GM18909 (cell line): ENCODE results near the gene RNF213.

Experiments
- ATAC-seq: cut with Tn5 transposase; IDR thresholded peaks from one replicate; pipeline ENCODE4 v1.9.1; 2021; ENCODE audit warnings: mild to moderate bottlenecking; ENCODE audit not compliant: unreplicated experiment, poor library complexity

Gene RNF213

DNA sequence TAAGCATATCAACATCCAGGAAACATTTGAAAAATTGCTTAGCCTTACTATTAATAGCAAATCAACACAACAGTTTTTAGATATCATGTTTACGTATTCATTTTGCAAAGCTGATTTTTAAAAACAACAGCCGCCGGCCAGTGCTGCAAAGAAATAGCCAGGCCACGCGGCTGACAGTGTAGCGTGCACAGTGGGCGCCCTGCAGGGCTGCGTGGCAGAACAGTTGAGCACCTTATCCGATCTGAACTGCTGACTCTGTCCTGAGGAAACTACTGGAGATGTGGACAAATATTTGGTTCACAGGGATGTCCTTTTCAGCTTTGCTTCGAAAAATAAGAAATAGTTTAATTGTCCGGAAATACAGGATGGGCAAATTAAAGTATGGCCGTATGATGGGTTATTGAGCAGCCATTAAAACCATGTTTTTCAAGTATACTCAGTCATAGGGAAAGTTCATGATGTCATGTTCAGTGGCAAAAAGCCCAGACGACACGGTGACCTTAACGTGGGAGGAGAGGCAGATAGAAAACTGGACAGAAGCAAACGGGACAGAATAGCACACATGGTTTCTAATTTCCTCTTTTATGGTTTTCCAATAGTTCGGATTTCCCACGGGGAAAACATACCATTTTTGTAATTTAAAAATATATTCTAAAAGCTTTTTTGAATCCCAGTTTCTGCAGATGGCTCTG is 101.9 kb downstream of the RNF213 start:
- ATAC-seq, result no peak

DNA sequence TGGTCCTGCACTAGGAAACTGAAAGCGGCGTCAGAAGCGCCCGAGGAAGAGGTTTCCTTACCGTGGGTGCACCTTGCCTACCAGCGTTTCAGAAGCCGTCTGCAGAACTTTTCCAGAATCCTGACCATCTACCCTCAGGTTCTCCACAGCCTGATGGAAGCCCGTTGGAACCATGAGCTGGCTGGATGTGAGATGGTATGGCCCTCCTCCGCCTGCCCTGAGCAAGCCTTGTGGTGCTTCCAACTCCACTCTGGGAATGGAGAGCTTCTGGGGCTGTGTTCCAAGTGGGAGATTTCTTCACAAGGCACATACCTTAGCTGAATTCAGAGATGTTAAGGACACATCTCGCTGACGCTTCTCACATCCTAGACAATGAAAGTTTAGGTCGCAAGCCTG is 102.5 kb downstream of the RNF213 start:
- ATAC-seq, result no peak

DNA sequence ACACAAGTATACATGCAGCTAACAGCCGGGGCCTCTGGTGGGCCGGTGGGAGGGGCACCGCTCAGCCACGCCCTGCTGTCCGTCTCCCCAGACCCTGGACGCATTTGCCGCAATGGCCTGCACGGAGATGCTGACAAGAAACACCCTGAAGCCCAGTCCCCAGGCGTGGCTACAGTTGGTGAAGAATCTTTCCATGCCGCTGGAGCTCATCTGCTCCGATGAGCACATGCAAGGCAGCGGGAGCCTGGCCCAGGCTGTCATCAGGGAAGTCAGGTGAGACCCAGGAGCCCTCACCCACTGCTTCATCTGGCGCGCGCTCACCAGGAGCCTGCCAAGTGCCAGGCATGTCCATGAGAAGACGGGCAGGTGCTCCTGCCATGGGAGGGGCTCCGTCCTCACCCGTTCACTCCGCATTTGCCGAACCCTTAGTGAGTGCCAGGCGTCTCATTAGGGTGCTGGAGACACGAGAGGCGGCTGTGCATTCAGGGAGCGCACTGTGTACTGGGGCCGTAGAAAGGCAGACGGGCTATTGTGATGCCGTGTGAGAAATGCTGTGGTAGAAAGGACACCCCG is 103.0 kb downstream of the RNF213 start:
- no peak for ATAC-seq

DNA sequence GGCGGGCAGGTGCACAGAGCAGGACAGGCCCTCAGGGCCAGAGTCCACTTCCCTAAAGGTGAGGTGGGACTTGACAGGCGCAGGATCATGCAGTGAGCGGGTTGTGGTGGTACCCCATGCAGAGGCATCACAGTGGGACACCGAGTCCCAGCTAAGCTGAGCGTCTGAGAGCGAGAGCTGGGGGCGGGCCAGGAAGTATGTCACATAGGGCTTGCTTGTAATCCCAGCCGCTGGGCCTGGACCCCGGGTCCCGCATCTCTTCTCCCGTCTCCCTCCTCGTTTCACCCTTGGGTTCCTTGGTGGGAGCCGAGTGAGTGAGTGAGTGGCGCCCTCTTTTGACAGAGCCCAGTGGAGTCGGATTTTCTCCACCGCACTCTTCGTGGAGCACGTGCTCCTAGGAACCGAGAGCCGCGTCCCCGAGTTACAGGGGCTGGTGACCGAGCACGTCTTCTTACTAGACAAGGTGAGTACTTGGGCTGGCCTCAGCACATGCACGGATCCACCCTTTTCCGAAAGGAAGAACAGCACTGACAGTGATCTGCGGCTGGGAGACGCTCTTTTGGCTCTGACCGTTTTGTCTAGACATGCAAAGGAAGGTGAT is 103.5 kb downstream of the RNF213 start:
- no peak for ATAC-seq

DNA sequence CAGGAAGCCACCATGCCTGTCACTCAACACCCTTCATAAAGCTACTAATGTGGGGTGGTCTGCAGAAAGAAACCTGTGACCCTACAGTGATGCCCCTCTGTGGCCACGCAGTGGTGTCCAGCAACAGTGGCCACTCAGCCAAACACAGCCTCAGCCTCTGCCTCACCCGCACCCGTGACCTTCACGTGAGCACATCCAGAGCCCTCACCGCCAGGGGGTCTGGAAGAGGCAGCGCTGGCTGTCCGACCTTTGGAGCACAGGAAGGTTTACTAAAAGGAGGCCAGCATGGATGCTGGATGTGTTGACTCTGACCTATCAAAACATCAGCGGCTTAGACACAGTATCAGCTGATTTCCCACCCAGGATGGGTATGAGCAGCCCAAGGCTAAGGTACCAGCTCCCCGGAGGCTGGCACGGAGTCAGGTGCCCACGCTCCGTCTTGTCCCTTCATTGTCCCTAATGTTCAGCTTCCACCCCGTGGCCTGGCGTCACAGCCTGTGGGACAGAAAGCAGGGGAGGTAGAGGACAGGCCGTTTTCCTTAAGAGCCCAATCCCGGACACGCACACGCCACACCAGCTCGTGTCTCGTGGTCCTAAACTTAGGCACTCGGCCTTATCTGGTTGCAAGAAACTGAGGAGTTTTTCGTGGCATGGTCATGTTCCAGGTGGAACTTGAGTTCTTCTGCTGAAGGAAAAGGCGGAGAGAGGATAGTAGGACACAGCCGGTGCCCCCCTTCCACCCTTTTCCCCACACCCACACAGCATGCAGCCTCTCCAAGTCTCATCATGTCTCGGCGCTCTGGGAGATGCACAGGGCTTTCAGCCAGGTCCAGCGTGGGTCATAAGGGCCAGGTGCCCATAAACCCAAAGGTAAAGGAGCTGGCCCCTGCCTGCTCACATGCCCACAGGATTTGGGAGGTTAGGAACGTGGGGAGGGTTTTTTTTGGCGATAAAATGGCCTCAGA is 104.6 kb downstream of the RNF213 start:
- no peak for ATAC-seq

DNA sequence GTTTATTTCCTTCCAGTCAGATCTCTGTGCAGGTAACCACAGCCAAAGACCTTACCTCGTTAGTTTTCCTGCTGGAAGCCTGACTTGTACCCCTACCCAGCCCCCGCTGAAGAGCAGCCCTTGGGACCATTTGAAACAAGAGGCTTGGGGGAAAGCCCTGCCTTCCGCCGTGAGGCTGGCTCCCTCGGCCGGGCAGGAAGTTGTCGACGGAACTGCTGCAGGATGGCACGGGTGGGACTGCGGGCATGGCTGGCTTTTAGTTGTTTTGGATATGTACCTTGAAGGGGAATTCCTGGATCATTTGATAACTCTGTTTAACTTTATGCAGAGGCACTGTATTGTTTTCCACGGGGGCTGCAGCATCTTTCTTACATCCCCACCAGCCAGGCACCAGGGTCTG is 105.3 kb downstream of the RNF213 start:
- no peak for ATAC-seq

DNA sequence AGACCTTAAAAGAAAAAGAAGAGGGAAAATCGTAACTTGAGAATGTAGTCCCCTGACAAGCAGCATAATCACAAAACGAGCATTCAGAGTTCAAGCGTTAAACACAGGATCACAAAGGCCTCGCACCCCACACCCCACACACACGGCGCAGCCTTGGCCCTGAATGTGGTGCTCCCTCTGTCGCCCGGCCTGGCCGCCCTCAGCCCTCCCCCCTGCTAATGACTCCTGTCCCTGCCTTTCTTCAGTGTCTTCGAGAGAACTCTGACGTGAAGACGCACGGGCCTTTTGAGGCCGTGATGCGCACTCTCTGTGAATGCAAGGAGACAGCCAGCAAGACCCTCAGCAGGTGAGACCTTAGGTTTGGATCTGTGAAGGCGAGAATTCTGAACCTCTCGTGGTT is 106.9 kb downstream of the RNF213 start:
- no peak for ATAC-seq

DNA sequence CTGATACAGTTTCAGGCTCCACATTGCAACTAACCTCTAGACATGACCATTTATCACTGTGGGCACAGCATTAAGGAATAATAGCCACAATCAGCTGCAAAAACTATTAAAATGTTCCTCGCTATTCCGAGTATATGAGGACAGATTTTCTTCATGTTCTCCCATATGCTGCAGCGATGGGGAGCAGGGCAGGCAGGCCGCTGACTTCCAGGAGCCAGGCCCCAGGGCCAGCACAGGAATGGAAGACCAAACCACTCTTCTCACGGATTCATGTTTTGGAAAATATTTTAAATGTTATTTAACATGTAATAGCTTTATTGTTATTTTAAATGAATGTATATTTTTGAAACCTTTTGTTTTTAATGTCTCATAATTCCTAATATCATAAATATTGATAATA is 110.5 kb downstream of the RNF213 start:
- no peak for ATAC-seq

DNA sequence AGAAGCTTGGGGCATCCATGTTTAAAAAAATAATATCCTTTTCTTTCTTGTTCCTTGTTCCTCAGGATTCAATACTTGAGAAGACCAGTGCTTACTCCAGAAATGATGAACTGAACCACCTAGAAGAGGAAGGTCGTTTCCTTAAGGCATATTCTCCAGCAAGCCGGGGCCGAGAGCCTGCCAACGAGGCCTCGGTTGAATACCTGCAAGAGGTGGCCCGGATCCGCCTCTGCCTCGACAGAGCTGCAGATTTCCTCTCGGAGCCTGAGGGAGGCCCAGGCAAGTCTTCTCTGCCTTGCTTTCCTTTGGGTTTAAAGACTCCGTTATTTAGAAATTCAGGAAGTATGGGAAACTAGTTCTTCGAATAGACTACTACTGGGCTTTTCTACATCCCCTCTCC is 111.8 kb downstream of the RNF213 start:
- ATAC-seq, result no peak

DNA sequence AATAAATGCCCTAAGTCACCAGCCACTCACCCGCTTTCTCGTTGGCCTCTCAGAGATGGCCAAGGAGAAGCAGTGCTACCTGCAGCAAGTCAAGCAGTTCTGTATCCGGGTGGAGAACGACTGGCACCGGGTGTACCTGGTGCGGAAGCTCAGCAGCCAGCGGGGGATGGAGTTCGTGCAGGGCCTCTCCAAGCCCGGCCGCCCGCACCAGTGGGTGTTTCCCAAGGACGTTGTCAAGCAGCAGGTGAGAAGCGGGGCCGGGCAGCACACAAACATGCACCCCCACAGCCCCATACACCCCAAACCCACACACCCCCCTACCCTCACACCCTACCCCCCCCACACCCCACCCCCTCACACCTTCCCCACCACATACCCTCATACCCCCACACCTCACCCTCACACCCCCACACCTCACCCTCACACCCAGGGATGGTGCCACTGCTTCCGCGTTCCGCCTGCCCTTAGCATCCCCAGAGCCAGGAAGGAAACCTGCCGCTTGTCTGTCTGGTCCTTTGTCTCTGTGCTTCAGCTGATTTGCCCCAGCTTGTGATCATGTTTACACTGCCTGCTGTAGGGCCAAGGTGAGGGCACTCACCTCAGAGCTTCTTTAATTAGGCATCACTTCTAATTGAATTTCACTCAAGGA is 112.4 kb downstream of the RNF213 start:
- no peak for ATAC-seq

DNA sequence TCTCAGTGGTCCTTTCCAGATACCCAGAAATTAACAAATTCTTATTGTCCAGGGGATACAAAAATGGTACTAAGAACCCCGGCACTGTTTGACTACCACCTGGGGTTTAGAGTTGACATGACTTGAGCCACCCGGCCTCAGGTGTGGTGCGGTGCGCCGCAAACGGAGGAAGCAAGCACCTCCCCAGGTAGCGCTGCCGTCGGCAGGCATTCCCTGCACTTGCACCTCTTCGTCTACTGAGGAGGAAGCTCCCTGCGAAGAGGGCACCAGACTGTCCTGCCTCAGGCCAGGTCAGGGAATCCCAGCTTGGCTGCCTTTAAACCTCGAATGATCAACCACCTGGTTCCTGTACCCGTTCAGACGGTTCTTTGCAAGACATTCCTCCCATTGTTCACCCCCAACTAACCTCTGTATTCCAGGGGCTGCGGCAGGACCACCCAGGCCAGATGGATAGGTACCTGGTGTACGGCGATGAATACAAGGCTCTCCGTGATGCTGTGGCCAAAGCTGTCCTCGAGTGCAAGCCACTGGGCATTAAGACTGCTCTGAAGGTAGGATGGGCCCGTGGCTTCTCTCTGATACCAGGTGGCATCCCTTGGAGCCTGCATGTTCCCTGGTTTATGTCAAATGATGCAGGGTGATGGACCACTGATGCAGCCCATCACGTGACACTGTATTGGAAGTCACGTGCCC is 113.5 kb downstream of the RNF213 start:
- ATAC-seq, result no peak

DNA sequence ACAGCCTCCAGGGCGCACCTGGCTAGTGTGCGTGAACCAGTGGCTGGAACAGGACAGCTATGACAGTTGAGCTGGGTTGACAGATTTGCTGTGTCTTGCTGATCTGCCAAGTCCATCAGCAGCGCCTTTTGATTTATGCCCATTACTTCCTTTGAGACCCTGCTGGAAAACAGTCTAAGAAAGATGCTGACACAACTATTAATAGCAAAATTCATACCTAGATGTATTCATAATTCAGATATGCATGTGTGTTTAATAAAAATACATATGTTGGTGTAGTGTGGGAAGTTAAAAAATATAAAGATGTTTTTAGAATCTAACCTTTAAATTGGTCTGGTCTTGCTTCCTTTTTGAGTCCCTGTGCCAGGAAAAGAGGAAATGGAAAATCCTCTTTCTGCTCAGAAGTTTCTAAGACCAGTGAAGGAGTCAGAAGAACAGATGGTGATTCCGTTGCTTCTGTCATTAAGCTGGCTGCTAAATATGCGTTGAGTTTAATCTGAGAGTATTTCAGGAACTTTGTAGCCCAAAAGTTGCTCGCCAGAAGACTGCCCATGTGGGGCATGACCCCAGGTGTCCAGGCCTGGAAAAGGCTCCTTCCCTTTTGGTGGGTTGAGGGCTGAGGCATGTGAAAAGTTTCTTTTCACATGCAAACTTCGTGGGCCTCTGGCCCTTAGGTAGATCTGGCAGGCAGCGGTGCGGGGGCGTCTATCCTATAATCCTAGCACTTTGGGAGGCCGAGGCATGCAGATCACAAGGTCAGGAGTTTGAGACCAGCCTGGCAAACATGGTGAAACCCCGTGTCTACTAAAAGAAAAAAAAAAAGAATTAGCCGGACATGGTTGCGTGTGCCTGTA is 114.3 kb downstream of the RNF213 start:
- ATAC-seq, result no peak

DNA sequence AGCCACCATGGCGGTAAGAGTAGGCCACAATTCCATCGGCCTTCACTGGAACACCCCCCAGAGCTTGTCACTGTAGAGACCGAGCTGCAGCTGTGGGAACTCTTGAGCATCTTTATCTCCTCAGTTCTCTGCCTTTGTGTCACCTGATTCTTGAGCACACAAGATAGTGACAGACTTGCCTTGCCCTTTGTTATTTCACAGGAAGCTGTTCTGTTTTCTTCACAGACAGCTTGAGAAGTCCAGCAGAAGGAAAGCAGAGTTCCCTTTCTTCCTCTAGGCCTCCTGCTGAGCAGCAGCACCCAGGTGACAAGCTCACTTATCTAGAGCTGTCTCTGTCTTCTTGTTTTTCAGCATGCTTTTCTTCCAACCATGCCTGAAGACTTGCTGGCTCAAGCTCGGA is 115.9 kb downstream of the RNF213 start:
- ATAC-seq, result no peak

DNA sequence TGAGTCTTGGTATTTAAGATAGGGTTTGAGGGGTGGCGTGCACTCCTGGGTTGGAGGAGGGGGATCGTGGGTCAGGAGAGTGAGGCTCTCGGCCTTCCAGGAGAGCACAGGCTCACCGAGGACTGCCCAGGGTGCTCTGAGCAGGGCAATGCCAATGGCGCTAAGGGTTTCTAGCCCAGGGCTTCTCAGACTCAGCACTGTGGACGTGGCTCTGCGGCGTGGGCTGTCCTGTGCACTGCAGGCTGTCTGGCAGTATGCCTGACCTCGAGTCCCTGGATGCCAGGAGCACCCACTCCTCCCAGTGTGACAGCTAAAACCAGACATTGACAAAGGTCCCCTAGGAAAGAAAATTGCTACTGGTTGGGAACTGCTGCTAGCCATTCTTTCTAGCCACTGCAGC is 117.1 kb downstream of the RNF213 start:
- ATAC-seq, result no peak

DNA sequence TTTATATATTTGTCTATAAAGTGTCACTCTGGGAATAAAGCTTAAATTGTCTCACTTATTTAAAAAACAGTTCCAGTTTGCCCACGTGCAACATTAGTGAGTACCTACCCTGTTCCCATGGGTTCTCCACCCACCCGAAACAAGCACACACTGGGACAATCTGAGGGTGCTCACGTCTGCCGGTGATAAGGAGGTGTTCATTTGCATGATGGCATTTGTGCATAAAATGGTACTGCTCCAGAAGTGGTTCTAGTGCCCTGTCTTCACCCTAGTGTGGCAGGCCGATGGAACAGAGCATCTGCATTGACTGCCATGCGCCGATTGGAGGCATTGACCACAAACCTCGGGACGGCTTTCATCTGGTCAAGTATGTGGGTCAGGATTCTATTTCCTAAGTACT is 118.7 kb downstream of the RNF213 start:
- ATAC-seq, result no peak

DNA sequence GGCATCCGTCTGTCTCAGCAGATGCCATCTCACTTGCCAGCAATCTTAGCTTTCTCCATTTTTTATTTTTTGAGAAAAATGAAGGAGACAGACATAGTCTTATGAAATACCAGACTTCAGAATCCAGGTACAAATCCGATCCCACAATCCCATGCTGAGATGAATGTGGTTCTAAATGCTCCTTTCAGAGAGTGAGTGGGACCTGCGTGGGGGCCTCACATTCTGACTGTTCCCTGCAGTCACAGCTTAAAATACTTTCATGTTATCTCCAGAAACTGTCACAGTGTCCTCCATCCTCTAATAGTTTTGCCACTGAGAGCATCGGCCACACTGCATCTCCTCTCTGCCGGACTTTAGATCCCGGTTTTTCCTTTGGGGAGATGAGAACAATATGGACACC is 119.4 kb downstream of the RNF213 start:
- no peak for ATAC-seq

DNA sequence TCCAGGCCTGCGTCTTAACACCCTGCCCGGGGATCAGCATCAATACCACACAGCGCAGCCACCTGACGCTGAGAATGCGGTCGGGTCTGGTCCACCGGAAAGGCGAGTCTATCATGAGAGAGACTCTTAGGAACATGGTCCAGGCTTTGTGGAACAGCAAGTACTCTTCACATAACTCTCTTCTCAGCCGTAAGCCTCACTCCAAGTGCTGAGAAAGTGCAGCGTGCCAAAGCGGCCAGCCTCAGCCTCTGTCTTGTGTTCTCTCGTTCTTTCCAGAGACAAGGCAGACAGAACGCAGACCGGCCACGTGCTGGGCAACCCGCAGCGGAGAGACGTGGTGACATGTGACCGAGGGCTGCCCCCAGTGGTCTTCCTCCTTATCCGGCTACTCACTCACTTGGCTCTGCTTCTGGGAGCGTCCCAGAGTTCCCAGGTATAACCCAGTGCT is 119.9 kb downstream of the RNF213 start:
- ATAC-seq, result no peak

DNA sequence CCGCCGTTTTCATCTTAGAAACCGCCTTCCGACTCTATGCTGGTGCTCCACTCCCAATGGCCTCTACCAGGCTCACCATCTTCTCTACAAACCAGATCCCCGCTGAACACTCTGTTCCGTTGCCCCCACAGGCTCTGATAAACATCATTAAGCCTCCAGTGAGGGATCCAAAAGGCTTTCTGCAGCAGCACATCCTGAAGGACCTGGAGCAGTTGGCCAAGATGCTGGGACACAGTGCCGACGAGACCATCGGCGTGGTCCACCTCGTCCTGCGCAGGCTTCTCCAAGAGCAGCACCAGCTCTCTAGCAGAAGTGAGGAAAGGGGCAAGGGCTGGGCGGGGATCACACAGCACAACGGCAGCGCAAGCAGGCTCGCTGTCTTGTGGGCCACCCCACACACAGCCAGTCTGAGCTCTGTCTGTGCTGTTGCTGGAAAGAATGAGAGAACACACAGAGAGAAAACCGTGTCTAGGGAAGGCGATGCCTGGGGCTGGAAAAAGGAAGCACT is 120.8 kb downstream of the RNF213 start:
- no peak for ATAC-seq

DNA sequence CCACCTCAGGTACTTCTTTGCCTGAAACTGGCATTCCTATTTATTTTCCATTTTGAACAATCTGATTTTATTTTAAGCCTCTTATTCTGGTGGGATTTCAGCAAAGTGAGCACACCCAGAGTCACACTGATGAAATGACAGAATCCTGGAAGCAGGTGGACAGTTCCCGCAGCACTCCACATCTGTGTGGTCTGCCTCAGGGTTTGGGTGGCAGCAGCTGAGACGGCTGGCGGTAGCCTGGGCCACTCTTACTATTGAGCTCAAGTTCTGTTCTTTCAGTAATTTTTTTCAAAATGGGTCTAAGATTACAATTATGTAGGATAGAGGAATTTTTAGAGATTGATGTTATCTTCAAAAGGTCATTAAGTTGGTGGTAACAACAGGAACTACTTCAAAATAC is 121.8 kb downstream of the RNF213 start:
- no peak for ATAC-seq
